ENCODE data around the gene SLC41A3. TPM values are rescaled to one million over a fixed set of nuclear protein-coding genes. Genes with fewer than 3 reads are reported as not detected.

The SLC41A3 gene
- polyA plus RNA-seq, 3 donors = 2.8 to 18.2 (median 13.6) TPM

- intact Hi-C loops (cut with micrococcal nuclease) = no loop called here
- Mint-ChIP-seq H3K36me3 (no peaks in the 10 kb centered on the region), H3K27ac (no peak overlapping the region), H3K4me3 (no peak overlapping the region), H3K9me3 (peaks cover 2 to 15% (median 10%) of the 10 kb centered on the region in 7 donors), H3K4me1 (no peaks in the 10 kb centered on the region), H3K27me3 (ENCODE audit: low read depth in 3 of 3) (peaks cover 9 to 29% (median 20%) of the 10 kb centered on the region in 3 donors)
- Histone ChIP-seq H2AFZ (ENCODE audit: insufficient read depth, low read depth, low read length, poor library complexity, severe bottlenecking) (no peak overlapping the region), H3K4me1 (ENCODE audit: control insufficient read depth in 1 of 2, insufficient read depth in 2 of 2, low read length in 2 of 2) (no peaks in the 10 kb centered on the region), H3K27me3 (ENCODE audit: control insufficient read depth in 2 of 2, insufficient read depth in 2 of 2, low read length in 2 of 2) (peaks cover 9 to 32% of the 10 kb centered on the region in 2 donors), H3K79me2 (ENCODE audit: insufficient read depth, low read length) (no peaks in the 10 kb centered on the region), H3K36me3 (replicated peaks in 1 of 2; ENCODE audit: control insufficient read depth in 1 of 2, insufficient read depth in 2 of 2, low read length in 2 of 2) (no peaks in the 10 kb centered on the region), H3K27ac (ENCODE audit: low read depth in 1 of 2, low read length in 2 of 2) (no peak overlapping the region), H3K9ac (ENCODE audit: insufficient read depth, low read length, poor library complexity, severe bottlenecking) (no peak overlapping the region), H3K9me3 (replicated peaks in 1 of 2; ENCODE audit: control insufficient read depth in 1 of 2, insufficient read depth in 1 of 2, low read length in 2 of 2) (peaks cover 0 to 14% of the 10 kb centered on the region in 2 donors), H3K4me3 (replicated peaks in 1 of 3; ENCODE audit: low read depth in 2 of 3, low read length in 3 of 3) (no peak overlapping the region), H4K20me1 (ENCODE audit: insufficient read depth, low read length) (no peaks in the 10 kb centered on the region), H3K4me2 (replicated peaks; ENCODE audit: extremely low read depth, low read length, poor library complexity, severe bottlenecking) (no peak overlapping the region)
- 96% methylated on average over 14 of the region's 14 CpGs for WGBS (ENCODE audit: insufficient coverage)
- no peak for DNase-seq
- no peak for TF ChIP-seq CTCF (IDR thresholded peaks at IDR 0.05)
Measured at GRCh38 chr3:125960066-125960424, 123.9 kb downstream of the SLC41A3 start.

GRCh38 chr3:125959317-125960065 lies 124.4 kb downstream of the SLC41A3 start:
- 97% methylated on average over 29 of the region's 39 CpGs for WGBS (ENCODE audit: insufficient coverage)
- H3K36me3 Mint-ChIP-seq = no peaks in the 10 kb centered on the region
- no peak for DNase-seq
- Histone ChIP-seq H3K36me3 (replicated peaks in 1 of 2; ENCODE audit: control insufficient read depth in 1 of 2, insufficient read depth in 2 of 2, low read length in 2 of 2) (no peaks in the 10 kb centered on the region), H3K4me2 (replicated peaks; ENCODE audit: extremely low read depth, low read length, poor library complexity, severe bottlenecking) (no peak overlapping the region), H3K79me2 (ENCODE audit: insufficient read depth, low read length) (no peaks in the 10 kb centered on the region), H3K27ac (ENCODE audit: low read depth in 1 of 2, low read length in 2 of 2) (no peak overlapping the region), H3K4me3 (replicated peaks in 1 of 3; ENCODE audit: low read depth in 2 of 3, low read length in 3 of 3) (no peak overlapping the region), H4K20me1 (ENCODE audit: insufficient read depth, low read length) (no peaks in the 10 kb centered on the region), H3K27me3 (ENCODE audit: control insufficient read depth in 2 of 2, insufficient read depth in 2 of 2, low read length in 2 of 2) (peaks cover 9 to 35% of the 10 kb centered on the region in 2 donors), H3K9ac (ENCODE audit: insufficient read depth, low read length, poor library complexity, severe bottlenecking) (no peak overlapping the region), H3K4me1 (ENCODE audit: control insufficient read depth in 1 of 2, insufficient read depth in 2 of 2, low read length in 2 of 2) (no peaks in the 10 kb centered on the region), H3K9me3 (replicated peaks in 1 of 2; ENCODE audit: control insufficient read depth in 1 of 2, insufficient read depth in 1 of 2, low read length in 2 of 2) (peaks cover 0 to 14% of the 10 kb centered on the region in 2 donors), H2AFZ (ENCODE audit: insufficient read depth, low read depth, low read length, poor library complexity, severe bottlenecking) (no peak overlapping the region)
- intact Hi-C loops (cut with micrococcal nuclease) = no loop called here
- TF ChIP-seq CTCF (IDR thresholded peaks at IDR 0.05) = no peak
- no peaks in the 10 kb centered on the region for H3K4me1 Mint-ChIP-seq
- H3K27ac Mint-ChIP-seq = no peak overlapping the region
- H3K4me3 Mint-ChIP-seq = no peak overlapping the region
- H3K27me3 Mint-ChIP-seq (ENCODE audit: low read depth in 3 of 3) = peaks cover 10 to 29% (median 20%) of the 10 kb centered on the region in 3 donors
- H3K9me3 Mint-ChIP-seq = peaks cover 2 to 15% (median 10%) of the 10 kb centered on the region in 7 donors
